Measurements from ENCODE around the gene RANBP3. TPM values are rescaled to one million over a fixed set of nuclear protein-coding genes. Genes with fewer than 3 reads are reported as not detected.

RANBP3 gene
- total RNA-seq, 4 donors from 2014 or later = 37.4 to 74.3 (median 61.3) TPM

GRCh38 chr19:5899728-5900526, 78.0 kb downstream of the RANBP3 start:
- no peak for ATAC-seq
- Histone ChIP-seq H3K27ac (no peak overlapping the region), H3K27me3 (no peaks in the 10 kb centered on the region), H3K36me3 (peaks cover 0 to 24% of the 10 kb centered on the region in 2 donors), H3K4me1 (peaks cover 0 to 9% of the 10 kb centered on the region in 2 donors), H3K9me3 (no peaks in the 10 kb centered on the region), H3K4me3 (no peak overlapping the region)
- no peak for DNase-seq
- TF ChIP-seq POLR2A (IDR thresholded peaks at IDR 0.05) (no peak), CTCF (IDR thresholded peaks at IDR 0.05 in 4 of 5, conservative IDR thresholded peaks at IDR 0.05 in 1 of 5) (no peak)
- intact Hi-C loops (cut with DNase I; ENCODE audit: low total_unique reads) (loop anchor here (5.0 to 10.0 kb wide), 4 partner anchors 77 to 835 kb away; partner anchors contain the start of genes ALKBH7, GPR108, MLLT1 and RANBP3), in situ Hi-C loops (cut with MboI; ENCODE audit: low sequenced_read_pairs in 4 of 4) (no loop called here)

GRCh38 chr19:5897189-5897969, 80.6 kb downstream of the RANBP3 start:
- Histone ChIP-seq H3K27me3 (no peaks in the 10 kb centered on the region), H3K4me1 (peaks cover 0 to 6% of the 10 kb centered on the region in 2 donors), H3K9me3 (no peaks in the 10 kb centered on the region), H3K36me3 (peaks cover 0 to 27% of the 10 kb centered on the region in 2 donors), H3K27ac (no peak overlapping the region), H3K4me3 (no peak overlapping the region)
- ATAC-seq (no peak), DNase-seq (no peak)
- in situ Hi-C loops (cut with MboI; ENCODE audit: low sequenced_read_pairs in 4 of 4) (no loop called here), intact Hi-C loops (cut with DNase I; ENCODE audit: low total_unique reads) (no loop called here)
- TF ChIP-seq CTCF (IDR thresholded peaks at IDR 0.05 in 4 of 5, conservative IDR thresholded peaks at IDR 0.05 in 1 of 5) = no peak
- TF ChIP-seq POLR2A (IDR thresholded peaks at IDR 0.05) = no peak

- Histone ChIP-seq H3K4me3 (no peak overlapping the region), H3K27ac (no peak overlapping the region), H3K36me3 (peaks cover 0 to 27% of the 10 kb centered on the region in 2 donors), H3K4me1 (peaks cover 0 to 11% of the 10 kb centered on the region in 2 donors), H3K27me3 (peaks cover 3 to 5% (median 5%) of the 10 kb centered on the region in 3 donors), H3K9me3 (no peaks in the 10 kb centered on the region)
- DNase-seq = no peak
- intact Hi-C loops (cut with DNase I; ENCODE audit: low total_unique reads) = no loop called here
- no peak for TF ChIP-seq POLR2A (IDR thresholded peaks at IDR 0.05)
- no peak for TF ChIP-seq CTCF (IDR thresholded peaks at IDR 0.05 in 4 of 5, conservative IDR thresholded peaks at IDR 0.05 in 1 of 5)
- in situ Hi-C loops (cut with MboI; ENCODE audit: low sequenced_read_pairs in 4 of 4) = no loop called here
- no peak for ATAC-seq
Observed at GRCh38 chr19:5896365-5897076, 81.4 kb downstream of the RANBP3 start.

GRCh38 chr19:5895890-5896289, 82.0 kb downstream of the RANBP3 start:
- no peak for ATAC-seq
- TF ChIP-seq CTCF (IDR thresholded peaks at IDR 0.05 in 4 of 5, conservative IDR thresholded peaks at IDR 0.05 in 1 of 5) (no peak), POLR2A (IDR thresholded peaks at IDR 0.05) (no peak)
- Histone ChIP-seq H3K9me3 (no peaks in the 10 kb centered on the region), H3K4me3 (no peak overlapping the region), H3K27ac (no peak overlapping the region), H3K36me3 (peaks cover 0 to 23% of the 10 kb centered on the region in 2 donors), H3K27me3 (peaks cover 9 to 11% (median 10%) of the 10 kb centered on the region in 3 donors), H3K4me1 (peaks cover 0 to 11% of the 10 kb centered on the region in 2 donors)
- intact Hi-C loops (cut with DNase I; ENCODE audit: low total_unique reads) (no loop called here), in situ Hi-C loops (cut with MboI; ENCODE audit: low sequenced_read_pairs in 4 of 4) (no loop called here)
- no peak for DNase-seq

Data from gastrocnemius medialis (tissue), 4 donors.